Activated CD4-positive, alpha-beta T cell treated with anti-CD3 and anti-CD28 coated beads for 4 hours (primary cell): ENCODE results near the gene SEMA5B.

Source experiments
- DNase-seq, 2 donors: peaks; one replicate each; pipeline ENCODE4 v3.0.0-alpha.2; 2020

The SEMA5B gene

DNA sequence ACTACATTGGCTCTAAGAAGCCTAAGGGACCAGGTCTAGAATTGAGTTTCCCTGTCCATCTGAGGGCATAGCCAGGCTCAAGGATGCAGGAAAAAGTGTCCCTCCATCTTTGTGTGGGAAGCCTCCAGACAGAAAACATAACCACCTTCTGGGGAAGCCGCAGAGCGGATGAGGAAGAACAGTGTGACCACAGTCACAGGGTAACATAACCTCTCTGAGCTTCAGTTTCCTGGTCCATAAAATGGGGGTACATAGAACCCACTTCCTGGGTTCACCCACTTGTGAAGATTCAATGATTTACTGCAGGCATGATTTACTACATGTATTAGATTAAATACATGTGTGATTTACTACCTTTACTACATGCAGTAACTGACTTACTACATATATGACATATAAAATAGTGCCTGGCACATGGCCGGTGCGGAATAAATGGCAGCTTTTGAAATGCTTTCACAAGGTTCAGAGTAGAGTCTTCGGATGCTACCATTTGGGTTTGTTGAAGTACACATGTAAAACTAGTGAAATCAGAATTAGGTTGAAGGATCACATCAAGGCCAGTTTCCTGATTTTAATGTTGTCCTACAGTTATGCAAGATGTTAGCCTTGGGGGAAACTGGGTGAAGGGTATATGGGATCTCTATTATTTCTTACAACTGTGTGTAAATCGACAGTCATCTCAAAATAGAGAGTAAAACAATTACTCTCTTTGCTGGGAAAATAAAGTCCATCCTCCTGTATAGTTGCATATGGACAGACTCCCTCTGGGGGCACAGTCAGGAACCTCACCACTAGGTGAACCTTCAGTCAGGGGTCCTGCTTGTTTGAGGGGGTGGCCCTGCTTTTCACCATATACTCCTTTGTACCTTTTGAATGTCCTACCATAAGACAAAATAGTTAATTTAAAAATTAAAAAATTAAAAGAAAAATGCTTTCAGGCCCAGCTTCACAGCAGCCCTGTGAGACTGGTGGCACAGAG lies 86.0 kb downstream of the SEMA5B start:
- no peak for DNase-seq

DNA sequence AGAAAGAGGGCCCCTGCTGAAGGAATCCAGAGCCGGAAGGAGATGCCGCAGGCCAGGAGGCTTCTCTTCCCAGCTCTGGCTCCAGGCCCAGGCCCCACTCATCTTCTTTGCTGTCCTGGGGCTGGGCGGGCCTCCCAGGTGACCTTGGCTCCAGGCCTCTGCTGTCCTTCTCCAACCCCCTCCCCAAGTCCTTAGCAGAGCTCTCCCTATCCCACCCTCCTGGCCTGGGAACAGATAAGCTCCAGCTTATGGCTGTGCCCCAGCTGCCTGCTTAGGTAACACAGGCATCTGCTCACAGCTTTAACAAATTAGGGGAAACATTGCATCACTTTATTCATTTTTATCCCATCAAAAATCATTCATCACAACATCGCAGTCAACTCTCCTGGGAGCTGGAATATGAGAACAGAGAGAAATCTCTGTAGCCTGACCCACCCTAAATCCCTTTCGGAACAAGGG lies 86.9 kb downstream of the SEMA5B start:
- no peak for DNase-seq

DNA sequence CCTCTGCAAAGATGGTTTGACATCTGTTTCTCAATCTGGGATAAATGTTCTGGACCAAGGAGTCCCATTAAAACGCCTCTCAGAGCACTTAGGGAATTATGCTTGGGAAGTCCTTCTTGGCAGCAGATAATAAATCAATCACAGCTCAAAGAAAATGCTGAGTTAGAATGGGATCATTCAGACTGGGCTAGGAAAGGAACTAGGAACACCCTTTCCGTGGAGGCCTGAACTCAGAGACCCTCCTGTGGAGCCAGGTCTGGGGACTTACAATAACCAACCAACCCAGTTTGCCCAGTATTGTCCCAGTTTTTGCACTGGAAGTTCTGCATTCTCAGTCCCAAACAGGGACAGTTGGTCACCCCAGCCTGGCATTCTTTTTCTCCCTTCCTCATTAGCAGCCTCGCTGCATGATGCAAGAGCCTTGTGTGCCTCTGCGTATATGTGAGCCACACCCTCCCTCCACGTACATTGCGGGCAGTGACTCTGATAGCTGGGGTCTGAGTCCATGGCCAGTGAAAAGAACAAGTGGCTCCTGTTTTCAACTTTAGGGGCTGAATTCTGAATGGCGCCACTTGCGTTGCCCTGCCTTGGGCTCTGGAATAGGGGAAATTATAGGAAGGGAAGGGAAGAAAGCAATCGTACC lies 88.7 kb downstream of the SEMA5B start:
- no peak for DNase-seq

DNA sequence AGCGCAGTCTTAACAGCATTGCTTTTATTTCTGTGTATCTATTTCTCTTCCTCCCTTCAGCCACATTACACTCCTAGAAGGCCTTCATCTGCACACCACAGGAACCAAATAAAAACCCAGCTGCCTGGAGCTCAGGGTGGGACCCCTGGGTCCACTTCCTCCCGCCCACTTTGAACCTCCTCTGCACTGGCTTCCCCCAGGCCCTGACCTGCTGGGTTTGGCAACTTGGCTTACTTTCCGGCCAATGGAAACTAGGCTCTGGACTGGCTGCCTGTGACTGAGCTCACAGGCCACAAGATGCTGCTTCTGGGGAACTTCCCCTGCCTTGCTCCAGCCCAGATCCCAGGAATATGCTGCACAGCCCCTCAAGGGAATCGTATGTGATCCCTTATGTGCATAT lies 89.8 kb downstream of the SEMA5B start:
- DNase-seq, result no peak

DNA sequence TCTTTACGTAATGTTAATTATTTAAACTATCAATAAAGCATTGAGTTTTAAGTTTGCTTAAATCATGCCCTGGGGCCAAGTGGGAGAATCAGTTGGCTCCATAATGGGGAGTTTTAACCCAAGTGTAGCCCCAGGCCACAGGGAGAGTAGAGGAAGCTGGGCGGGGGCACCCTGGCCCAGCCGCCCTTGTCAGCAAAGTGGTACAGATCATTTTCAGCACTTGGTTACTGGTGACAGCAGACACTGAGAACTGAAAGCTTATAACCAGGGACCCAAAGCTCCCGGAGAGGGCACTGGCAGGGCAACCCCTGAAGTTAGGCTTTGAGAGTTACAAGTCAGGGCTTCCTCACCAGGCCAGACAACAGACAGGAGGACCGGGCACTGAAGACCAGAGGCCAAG lies 90.6 kb downstream of the SEMA5B start:
- DNase-seq, result no peak

DNA sequence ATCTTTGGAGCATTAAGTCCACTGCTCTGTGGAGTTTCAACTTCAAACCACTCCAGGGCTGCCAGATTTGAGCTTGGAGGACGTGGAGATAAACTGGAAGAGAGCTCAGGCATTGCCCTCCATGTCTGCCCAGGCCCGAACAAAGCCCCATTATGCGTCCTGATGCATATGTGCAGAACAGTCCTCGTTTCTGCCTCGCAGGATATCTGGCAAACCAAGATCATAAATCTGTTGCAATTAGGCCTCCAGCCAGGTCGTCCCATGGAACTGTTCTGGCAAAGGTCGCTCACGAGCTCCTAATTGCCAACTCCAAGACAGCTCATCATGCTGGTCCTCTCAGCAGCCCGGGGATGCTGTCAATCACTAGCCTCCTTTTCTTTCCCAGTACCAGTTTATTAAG lies 91.2 kb downstream of the SEMA5B start:
- no peak for DNase-seq

DNA sequence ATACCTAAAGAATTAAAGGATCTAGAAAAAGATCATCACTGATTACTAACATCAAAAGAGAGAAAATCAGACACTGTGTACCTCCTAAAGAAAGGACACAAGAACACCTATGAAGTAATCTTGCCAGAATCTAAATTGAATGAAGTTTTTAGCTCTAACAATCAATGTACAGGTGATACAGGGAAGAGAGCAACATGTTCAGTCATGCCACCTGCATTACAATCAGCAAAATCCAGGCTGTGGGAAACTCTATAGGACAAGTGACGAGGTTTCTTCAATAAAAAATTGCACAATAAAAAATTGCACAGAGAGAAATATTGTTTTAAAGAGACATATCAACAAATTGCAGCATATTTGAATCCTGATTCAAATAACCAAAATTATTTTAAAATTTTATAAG lies 93.3 kb downstream of the SEMA5B start:
- DNase-seq, result no peak

DNA sequence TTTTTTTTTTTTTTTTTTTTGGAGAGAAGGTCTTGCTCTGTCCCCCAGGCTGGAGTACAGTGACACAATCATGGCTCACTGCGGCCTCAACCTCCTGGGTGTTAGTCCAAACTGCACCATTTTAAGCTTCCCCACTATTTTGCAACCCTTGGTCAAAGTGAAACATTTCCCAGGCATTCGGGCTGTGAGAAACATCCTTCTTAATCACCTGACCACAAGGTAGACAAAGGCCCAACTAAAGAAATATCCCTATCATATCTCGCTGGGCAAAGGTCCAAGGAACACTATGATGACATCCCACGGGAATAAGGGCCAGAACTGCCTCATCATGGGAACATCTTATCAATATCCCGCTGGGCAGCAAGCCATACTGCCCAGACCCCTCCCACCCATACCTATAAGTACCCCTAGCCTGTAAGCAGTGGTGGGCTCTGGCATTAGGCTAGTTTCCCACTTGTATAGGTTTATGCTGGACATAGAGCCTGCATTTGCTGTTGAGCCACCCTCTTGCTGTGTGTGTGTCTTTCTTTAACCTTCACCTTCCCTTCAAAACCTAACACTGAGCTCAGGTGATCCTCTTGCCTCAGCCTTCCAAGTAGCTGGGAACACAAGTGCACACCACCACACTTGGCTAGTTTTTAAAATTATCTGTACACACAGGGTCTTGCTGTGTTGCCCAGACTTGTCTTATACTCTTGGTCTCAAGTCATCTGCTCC lies 95.2 kb downstream of the SEMA5B start:
- no peak for DNase-seq

DNA sequence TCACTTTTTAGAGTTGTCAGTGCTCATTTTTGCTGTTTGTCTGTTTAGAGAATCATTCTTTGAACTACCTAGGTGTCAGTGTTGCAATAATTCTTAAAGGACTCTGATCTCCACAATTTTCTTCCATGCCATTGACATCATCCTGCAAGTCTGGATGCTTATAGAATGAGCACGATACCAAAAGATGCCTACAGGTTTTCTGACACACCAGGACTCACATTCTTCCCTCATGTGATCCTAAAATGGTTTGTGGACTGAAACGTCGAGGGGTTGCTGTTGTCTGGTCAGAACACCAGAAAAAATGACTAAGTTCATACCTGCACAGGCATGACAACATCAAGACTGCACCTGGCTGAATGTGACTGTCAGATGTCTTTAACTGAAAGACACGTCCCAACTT lies 95.9 kb downstream of the SEMA5B start:
- DNase-seq, result no peak

DNA sequence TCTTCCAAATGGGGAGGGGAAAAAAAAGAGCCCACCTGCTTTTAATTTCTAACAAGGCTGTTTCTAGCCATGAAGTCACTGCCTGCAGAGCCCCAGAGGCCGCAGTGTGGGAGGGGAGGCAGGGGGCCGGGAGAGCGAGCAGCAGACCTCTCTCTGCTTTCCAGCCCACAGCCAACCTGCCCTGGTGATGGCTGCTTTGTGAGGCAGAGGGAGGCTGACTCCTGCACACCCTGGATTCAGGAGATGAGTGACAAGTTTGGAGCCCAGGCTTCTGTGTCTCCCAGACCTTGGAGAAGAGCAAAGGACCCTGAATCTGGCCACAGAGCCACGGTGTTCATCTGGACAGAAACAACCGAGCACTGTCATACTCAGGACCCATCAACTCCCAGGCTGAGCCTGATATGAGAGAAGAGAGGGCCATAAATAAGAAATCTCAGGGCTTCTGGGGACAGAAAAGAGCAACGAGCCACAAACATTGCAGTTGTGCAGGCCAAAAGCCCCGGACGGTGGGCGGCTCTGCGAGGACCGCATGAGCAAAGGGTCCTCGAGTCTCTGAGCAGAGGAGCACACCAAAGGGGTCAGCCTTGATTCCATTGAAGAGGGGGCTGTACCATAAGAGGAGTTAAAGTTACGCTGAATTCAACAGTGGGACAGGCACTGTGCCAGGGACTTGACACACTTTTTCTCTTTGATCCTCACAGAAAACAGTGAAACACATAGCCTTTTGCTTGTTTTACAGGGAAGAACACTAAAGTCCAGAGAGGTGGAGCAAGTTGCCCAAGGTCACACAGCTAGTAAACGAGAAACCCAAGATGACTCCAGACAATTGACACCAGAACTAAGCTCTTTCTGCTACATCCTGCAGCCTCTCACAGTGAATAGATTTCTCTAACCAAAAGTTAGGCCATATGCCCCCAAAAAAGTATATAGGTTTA lies 97.2 kb downstream of the SEMA5B start:
- no peak for DNase-seq

DNA sequence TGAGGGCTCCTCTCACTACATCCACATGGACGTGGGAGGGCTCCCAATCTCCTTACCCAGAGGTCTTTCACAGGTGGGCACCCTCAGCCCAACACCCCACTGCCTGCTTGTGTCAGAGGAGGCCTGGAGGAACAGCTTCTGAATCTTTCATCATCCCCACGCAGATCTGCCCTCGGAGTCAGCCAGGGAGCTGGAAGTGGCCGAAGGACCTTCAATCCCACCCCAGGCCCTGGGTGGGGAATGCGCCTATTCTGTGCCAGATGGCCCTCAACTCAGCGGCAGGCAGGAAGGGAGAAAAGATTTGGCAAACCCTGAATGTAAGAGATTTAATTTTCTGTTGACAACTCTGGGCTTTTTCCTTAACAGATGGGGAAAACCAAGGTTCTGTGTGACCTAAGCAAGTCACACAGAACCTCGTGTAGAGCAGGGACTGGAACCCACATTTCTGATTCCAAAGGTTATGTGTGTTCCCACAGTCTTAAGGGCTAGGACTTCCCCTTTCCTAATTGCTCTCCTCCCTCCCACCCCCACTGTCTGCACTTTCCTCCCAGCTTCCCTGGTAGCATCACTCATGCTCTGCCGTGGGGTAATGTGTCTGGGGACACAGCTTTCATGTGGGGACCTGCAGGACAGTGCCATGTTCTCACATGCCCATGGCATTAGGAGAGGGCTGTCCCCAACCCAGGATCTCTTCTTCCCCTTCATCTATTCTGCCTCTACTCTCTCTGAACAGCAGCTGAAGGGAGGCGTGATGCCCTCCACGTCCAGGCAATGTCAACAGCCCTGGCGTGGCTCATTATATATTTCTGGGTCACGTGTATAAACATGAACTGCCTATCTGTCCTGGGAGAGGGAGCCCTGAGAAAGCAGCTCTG lies 98.1 kb downstream of the SEMA5B start:
- no peak for DNase-seq

DNA sequence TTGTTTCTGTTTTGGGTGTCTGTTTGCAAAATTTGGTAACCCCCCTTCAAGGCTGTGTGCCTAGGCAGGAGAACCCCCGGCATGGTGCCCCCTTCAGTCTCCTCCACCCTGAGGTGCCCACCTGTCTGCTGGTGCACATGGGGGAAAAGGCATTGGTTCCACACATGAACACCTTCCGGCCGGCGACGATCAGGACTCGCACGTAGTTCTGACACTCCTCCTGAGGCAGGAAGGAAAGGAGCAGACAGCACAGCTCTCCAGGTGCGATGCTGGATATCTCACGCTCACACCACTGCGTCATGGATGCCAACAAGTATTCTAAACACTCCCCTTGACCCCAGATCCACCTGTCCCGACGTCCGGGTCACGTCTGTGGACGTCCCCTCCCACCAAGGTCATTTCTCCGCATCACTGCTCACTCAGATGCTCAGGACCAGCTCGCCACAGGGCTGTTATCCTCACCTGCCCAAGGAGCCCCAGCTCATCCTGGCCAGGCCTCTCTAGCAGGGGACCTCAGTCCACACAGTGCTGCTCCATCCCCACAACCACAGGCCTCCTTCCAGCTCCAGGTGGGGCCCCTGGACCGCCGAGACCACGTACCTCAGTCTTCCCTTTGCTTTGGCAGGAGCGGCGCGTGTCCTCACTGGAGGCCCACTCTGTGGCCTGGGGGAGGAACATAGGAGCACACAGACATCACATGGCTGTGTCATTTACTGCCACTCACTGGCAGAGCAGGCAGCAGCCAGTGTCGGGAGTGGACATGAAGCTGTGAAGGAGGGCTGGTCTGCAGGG lies 99.0 kb downstream of the SEMA5B start:
- no peak for DNase-seq

DNA sequence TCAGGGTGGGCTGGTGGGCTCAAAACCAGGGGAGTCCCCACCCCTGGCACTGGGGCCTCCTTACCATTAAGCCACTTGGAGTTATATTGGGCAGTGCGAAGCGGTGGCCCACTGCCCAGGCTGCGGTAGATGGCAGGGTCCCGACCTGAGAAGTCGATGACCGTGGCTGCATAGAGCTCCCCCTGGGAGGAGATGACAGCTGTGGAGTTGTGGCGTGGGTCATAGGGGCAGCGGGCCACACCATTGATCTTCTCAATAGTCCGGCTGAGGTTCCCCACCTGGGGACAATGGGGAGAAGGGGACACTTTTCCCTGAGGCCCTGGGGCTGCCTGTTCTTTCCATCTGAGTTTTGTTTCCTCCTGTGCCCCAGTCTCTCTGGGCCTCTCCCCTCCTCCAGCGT lies 99.8 kb downstream of the SEMA5B start:
- no peak for DNase-seq

DNA sequence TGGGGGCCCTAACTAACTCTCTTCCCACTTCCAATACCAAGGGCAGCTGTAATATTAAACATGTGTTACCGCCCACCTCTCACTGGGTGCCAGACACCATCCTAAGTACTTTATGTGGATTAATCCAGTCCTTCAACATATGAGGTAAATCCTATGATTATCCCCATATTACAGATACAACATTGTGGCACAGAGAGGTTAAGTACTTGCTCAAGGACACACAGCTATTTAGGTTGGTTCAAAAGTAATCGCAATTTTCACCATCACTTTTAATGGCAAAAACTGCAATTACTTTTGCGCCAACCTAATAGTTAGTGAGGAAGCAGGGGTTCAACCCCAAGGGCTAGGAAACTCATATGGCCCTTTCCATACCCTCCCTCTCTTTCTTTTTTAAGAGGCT lies 100.8 kb downstream of the SEMA5B start:
- no peak for DNase-seq

DNA sequence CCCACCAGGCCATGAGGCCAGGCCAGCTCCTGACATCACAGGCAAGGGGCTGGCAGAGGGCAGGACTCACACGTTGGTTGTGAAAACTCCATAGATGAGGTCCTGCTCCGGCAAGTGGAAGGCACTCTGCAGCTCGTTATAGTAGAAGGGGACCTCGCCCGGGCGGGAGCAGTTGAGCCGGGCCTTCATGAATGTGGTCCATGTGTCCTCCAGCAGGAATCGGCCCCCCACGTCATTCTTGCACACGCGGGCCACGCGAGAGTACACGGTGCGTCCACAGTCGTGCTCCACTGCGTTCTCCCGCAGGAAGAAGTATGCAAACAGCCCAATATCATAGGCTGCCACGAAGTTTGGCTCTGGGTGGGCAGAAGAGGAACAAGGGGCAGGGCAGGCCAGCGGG lies 101.2 kb downstream of the SEMA5B start:
- no peak for DNase-seq

DNA sequence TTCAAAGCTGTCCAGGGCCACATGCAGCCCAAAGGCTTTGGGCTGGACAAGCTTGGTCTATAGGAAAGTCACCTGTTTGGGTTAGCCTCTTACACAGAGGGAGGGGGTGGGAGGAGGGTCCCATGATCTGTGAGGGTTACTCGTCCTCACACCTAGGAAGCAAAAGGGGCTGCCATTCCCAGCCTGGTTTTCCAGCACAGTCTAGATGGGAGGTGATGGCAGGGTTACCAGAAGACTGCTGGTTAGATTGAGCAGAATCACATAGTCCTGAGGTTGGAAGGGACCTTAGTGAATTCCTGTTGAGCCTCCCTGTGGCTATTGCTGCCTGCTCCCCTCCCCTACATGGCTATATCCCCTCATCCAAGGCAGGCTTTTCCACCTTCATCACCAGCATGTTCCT lies 101.8 kb downstream of the SEMA5B start:
- no peak for DNase-seq

DNA sequence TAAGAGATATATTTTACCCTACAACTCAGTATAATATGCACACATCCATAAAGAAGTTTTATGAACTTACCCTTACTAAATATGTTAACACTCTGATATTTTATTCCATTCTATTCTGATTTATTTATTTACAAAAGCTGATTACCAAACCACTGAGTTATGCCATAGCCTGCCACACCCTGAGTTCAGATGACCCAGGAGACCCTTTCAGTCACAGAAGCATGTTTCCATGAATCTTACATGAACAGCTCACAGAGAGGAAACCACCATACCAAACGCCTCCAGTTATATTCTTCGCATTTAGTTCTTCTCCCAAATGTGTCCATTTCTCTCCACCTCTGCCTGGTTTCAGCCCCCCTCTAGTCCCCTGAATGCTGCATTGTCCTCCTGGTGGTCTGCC lies 103.5 kb downstream of the SEMA5B start:
- no peak for DNase-seq

DNA sequence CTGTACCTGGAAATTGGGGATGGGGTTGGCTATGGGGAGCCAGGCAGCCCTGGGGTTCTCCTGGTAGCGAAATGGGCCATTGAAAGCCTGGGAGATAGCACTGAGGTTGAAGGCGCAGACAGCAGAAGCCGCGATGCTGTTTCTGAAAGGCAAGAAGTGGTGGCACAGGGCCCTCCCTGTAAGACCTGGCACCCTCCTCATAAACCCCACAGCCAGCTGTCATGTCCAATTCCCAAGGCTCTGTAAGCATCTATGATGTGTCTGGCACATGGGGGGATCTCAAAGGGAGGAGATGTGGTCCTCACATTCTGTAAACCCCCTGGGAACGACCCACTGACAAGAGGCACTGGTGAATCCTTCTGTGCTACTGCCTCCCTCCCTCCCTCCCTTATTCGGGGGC lies 104.0 kb downstream of the SEMA5B start:
- no peak for DNase-seq

DNA sequence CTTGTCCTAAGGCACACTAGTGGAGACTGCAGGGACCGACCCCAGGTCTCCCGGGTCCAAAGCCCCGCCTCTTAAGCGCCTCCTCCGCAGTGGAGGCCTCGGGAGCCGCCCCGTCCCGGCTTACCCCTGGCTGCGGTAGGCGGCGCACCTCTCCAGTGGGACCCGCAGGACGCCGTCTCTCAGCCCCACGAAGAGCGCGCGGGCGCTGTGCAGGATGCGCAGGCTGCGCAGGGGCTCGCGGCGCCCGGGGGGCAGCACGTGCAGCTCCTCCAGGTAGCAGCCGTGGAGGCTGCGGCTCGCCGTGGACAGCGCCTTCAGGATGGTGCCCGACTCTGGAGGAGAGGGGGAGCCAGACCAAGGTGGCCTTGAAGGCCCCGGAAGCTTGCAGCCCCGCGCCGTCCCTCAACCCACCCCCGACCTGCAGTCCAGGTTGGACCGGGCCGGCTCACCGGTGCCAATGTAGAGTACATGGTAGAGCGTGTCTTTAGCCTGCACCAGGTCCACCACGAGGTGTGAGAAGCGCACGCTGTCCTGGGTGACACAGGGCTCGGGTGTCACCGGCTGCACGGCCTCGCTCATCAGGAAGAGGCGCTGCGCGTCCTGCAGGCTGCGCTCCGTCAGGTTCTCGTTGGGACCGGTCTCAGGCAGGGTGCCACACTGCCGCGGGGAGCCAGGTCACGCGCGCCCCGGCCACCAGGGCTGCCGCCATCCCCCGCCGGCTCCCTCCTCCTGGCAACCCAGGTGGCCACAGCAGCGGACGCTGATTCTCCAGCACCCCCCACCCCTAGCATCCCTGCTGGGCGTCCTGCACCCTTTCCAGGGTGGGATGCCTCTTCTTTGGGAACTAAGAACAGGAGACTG lies 105.5 kb downstream of the SEMA5B start:
- no peak for DNase-seq

DNA sequence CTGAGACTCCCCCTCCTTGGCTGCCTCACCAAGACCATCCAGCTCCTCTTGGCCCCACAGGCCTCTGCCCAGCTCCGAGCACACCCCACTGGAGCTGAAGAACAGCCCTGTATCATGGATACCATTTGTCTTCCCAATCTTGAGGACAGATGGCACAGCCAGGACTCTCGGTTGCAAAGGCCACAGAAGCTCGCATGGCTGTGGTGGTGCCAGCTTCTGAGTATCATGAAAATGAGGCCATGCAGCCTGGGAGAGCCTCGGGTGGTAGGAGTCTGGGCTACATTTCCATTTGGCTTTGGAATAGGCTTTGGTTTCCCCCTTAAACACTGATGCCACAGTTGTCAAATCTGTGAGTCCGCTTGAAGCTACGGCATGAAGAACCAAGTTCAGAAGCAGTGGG lies 106.6 kb downstream of the SEMA5B start:
- DNase-seq, result no peak
